GM12891 (cell line): ENCODE measurements around the gene ANO2.

ENCODE experiments used
- PAX5 ChIP-seq: IDR thresholded peaks from 2 replicates; pipeline ENCODE4 v1.6.1; 2011; ENCODE audit warnings: low read length, moderate library complexity, mild to moderate bottlenecking; ENCODE audit not compliant: insufficient read depth, severe bottlenecking
- POLR2A ChIP-seq: IDR thresholded peaks from 2 replicates; pipeline ENCODE4 v1.6.1; 2011; ENCODE audit warnings: low read depth, low read length, control low read depth
- POU2F2 ChIP-seq: IDR thresholded peaks from 2 replicates; pipeline ENCODE4 v1.6.1; 2011; ENCODE audit warnings: low read depth, mild to moderate bottlenecking, control low read depth, low read length, moderate library complexity
- TAF1 ChIP-seq: IDR thresholded peaks from 2 replicates; pipeline ENCODE4 v1.6.1; 2011; ENCODE audit warnings: low read depth, low read length, control low read depth

GRCh38 chr12:5548152-5548943 lies 396.7 kb downstream of the ANO2 start:
- TF ChIP-seq POLR2A (no peak), TAF1 (no peak), POU2F2 (no peak), PAX5 (no peak)
